Loucy (cell line): ENCODE data around the gene IPO5.

Experiments
- H2AFZ ChIP-seq: fragments of 200-600 bp; sonication (generic); 2 replicates; pipeline ENCODE4 v1.6.0; 2016; ENCODE audit warnings: antibody characterized with exemption, mild to moderate bottlenecking, low read length, moderate library complexity
- H3F3A ChIP-seq: fragments of 200-600 bp; 2 replicates; pipeline ENCODE4 v1.6.0; 2016; ENCODE audit warnings: antibody characterized with exemption, low read depth, mild to moderate bottlenecking
- H3K27me3 ChIP-seq: fragments of 200-600 bp; sonication (generic); 2 replicates; pipeline ENCODE4 v1.6.1; 2014; ENCODE audit warnings: low read length, mild to moderate bottlenecking; ENCODE audit not compliant: insufficient read depth, poor library complexity, severe bottlenecking
- H3K36me3 ChIP-seq: fragments of 200-600 bp; sonication (generic); 2 replicates; pipeline ENCODE4 v1.6.1; 2016; ENCODE audit warnings: low read length; ENCODE audit not compliant: insufficient read depth
- H3K4me1 ChIP-seq: fragments of 200-600 bp; sonication (generic); 2 replicates; pipeline ENCODE4 v1.5.1; 2014; ENCODE audit warnings: low read length, mild to moderate bottlenecking; ENCODE audit not compliant: insufficient read depth, poor library complexity, severe bottlenecking
- H3K4me2 ChIP-seq: fragments of 200-600 bp; sonication (generic); 2 replicates; pipeline ENCODE4 v1.6.0; 2014; ENCODE audit warnings: antibody characterized with exemption, low read length, low read depth, mild to moderate bottlenecking; ENCODE audit not compliant: poor library complexity, severe bottlenecking
- H3K4me3 ChIP-seq: fragments of 200-600 bp; sonication (generic); 2 replicates; pipeline ENCODE4 v1.5.1; 2014; ENCODE audit warnings: low read length, mild to moderate bottlenecking, mixed read lengths; ENCODE audit not compliant: poor library complexity, severe bottlenecking
- H3K79me2 ChIP-seq: fragments of 200-600 bp; sonication (generic); 2 replicates; pipeline ENCODE4 v1.6.1; 2014; ENCODE audit warnings: low read length; ENCODE audit not compliant: insufficient read depth
- H3K9ac ChIP-seq: fragments of 200-600 bp; sonication (generic); 2 replicates; pipeline ENCODE4 v1.6.0; 2014; ENCODE audit warnings: mild to moderate bottlenecking, low read depth, low read length, moderate library complexity; ENCODE audit not compliant: poor library complexity, severe bottlenecking
- H3K9me2 ChIP-seq: fragments of 200-600 bp; sonication (generic); replicated peaks from 2 replicates; pipeline ENCODE4 v1.6.1; 2016; ENCODE audit warnings: low read depth, low read length, mixed read lengths
- H3K9me3 ChIP-seq: fragments of 200-600 bp; sonication (generic); 2 replicates; pipeline ENCODE4 v1.6.1; 2014; ENCODE audit warnings: mild to moderate bottlenecking, antibody characterized with exemption, low read length, low read depth; ENCODE audit not compliant: insufficient read depth
- H4K20me1 ChIP-seq: fragments of 200-600 bp; sonication (generic); 2 replicates; pipeline ENCODE4 v1.6.0; 2014; ENCODE audit warnings: antibody characterized with exemption, low read length, mild to moderate bottlenecking; ENCODE audit not compliant: insufficient read depth, poor library complexity, severe bottlenecking
- CTCF ChIP-seq: fragments of 200-600 bp; sonication (generic); conservative IDR thresholded peaks from 2 replicates; pipeline ENCODE4 v1.5.1; 2014; ENCODE audit warnings: mild to moderate bottlenecking, antibody characterized with exemption, low read length
- EZH2phosphoT487 ChIP-seq: fragments of 200-600 bp; IDR thresholded peaks from 2 replicates; pipeline ENCODE4 v1.6.1; 2018; ENCODE audit warnings: antibody characterized with exemption, mild to moderate bottlenecking, moderate library complexity, borderline replicate concordance

Gene IPO5

DNA sequence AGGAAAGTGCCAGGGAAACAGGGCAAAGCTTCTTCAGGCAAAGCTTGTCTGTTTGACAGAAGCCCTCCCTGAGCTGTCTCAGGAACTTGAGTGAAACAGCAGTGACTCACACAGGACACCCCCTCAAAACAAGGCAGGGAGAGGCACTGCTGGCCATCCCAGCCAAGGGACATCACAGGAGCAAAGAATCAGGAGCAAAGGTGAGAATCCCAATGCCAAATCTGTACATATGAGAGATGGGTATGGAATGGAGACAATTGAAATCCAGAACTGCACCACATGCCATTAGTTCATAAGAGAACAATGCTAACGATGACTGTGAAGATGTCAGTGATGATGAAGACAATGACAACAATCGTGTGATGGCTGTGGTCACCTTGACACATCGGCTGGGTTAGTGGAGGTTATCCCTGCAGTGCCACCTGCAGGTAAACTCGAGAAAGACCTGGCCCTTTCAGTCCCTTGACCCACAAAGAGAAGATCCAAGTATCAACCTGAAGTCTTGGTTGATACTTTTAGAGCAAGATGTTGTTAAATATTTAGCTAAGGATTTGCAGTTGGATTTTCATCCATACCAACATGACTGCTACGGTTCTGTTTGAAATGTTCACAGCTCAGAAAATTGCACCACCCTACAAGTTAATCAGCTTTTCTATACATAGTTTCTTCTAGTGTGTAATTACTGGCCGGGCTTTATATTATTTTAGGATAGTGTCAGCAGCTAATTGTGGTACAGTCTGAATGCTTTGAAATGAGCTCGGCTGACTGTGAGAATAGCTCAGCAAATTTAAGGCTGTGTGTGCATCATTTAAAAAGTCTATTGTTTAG lies 42.0 kb upstream of the IPO5 start:
- H2AFZ ChIP-seq: no peak overlapping the region
- no peaks in the 10 kb centered on the region for H3K36me3 ChIP-seq
- no peaks in the 10 kb centered on the region; the same call in 1 of the 2 replicates for H3K9me3 ChIP-seq
- no peak overlapping the region for H3K4me3 ChIP-seq
- H4K20me1 ChIP-seq: no peaks in the 10 kb centered on the region
- H3K4me1 ChIP-seq: no peaks in the 10 kb centered on the region
- TF ChIP-seq EZH2phosphoT487 (no peak), CTCF (peak; percentile 48)
- H3K9ac ChIP-seq: no peak overlapping the region
- no peaks in the 10 kb centered on the region for H3K79me2 ChIP-seq
- H3K4me2 ChIP-seq: no peak overlapping the region
- H3K27me3 ChIP-seq: no peaks in the 10 kb centered on the region
- no peaks in the 10 kb centered on the region for H3F3A ChIP-seq
- no peaks in the 10 kb centered on the region for H3K9me2 ChIP-seq

- no peaks in the 10 kb centered on the region for H3K9me2 ChIP-seq
- H3K9me3 ChIP-seq: no peaks in the 10 kb centered on the region; the same call in 1 of the 2 replicates
- no peaks in the 10 kb centered on the region for H3K4me1 ChIP-seq
- no peaks in the 10 kb centered on the region for H3K27me3 ChIP-seq
- H3K4me2 ChIP-seq: no peak overlapping the region
- no peak for TF ChIP-seq CTCF
- no peak for TF ChIP-seq EZH2phosphoT487
- H3K36me3 ChIP-seq: no peaks in the 10 kb centered on the region
- H4K20me1 ChIP-seq: no peaks in the 10 kb centered on the region
- H2AFZ ChIP-seq: no peak overlapping the region
- no peak overlapping the region for H3K9ac ChIP-seq
- H3F3A ChIP-seq: no peaks in the 10 kb centered on the region
- H3K79me2 ChIP-seq: no peaks in the 10 kb centered on the region
- no peak overlapping the region for H3K4me3 ChIP-seq
These were observed 41.3 kb upstream of the IPO5 start for GRCh38 chr13:97912139-97912535.

- Histone ChIP-seq H2AFZ (no peak overlapping the region), H3F3A (no peaks in the 10 kb centered on the region), H3K9ac (no peak overlapping the region), H3K4me3 (no peak overlapping the region), H3K79me2 (no peaks in the 10 kb centered on the region), H3K4me1 (no peaks in the 10 kb centered on the region), H3K36me3 (no peaks in the 10 kb centered on the region), H3K4me2 (no peak overlapping the region), H3K27me3 (no peaks in the 10 kb centered on the region), H3K9me3 (no peaks in the 10 kb centered on the region; the same call in 1 of the 2 replicates), H3K9me2 (no peaks in the 10 kb centered on the region), H4K20me1 (no peaks in the 10 kb centered on the region)
- TF ChIP-seq CTCF: no peak
- no peak for TF ChIP-seq EZH2phosphoT487
These were observed 40.3 kb upstream of the IPO5 start for GRCh38 chr13:97913206-97913605.
